Central memory CD8-positive, alpha-beta T cell (primary cell): ENCODE measurements around the gene STEAP4.

Source experiments
- ATAC-seq: fragments of 150-1000 bp; cut with Tn5 transposase; replicated peaks from 2 replicates; pipeline ENCODE4 v1.10.0; 2022; ENCODE audit warnings: mild to moderate bottlenecking, moderate FRiP score, moderate number of reproducible peaks; ENCODE audit not compliant: poor library complexity, severe bottlenecking; ENCODE audit errors: extremely low read depth
- DNase-seq, 2 donors: peaks; one replicate each; pipeline ENCODE4 v3.0.0; 2021; ENCODE audit warnings: low spot score in 2 of 2
- H3K27ac Mint-ChIP-seq: one replicate; pipeline ENCODE4 v1.8.0; 2022; ENCODE audit warnings: low read depth, mild to moderate bottlenecking, moderate library complexity, mixed read lengths
- H3K27me3 Mint-ChIP-seq: one replicate; pipeline ENCODE4 v1.8.0; 2022; ENCODE audit warnings: mixed read lengths
- H3K36me3 Mint-ChIP-seq: one replicate; pipeline ENCODE4 v1.8.0; 2022; ENCODE audit warnings: mild to moderate bottlenecking, moderate library complexity, mixed read lengths; ENCODE audit not compliant: insufficient read depth
- H3K4me1 Mint-ChIP-seq: one replicate; pipeline ENCODE4 v1.8.0; 2022; ENCODE audit warnings: mixed read lengths
- H3K4me3 Mint-ChIP-seq: one replicate; pipeline ENCODE4 v1.8.0; 2022; ENCODE audit warnings: mild to moderate bottlenecking, moderate library complexity, mixed read lengths
- H3K9me3 Mint-ChIP-seq: one replicate; pipeline ENCODE4 v1.8.0; 2022; ENCODE audit warnings: mixed read lengths

STEAP4 gene

DNA sequence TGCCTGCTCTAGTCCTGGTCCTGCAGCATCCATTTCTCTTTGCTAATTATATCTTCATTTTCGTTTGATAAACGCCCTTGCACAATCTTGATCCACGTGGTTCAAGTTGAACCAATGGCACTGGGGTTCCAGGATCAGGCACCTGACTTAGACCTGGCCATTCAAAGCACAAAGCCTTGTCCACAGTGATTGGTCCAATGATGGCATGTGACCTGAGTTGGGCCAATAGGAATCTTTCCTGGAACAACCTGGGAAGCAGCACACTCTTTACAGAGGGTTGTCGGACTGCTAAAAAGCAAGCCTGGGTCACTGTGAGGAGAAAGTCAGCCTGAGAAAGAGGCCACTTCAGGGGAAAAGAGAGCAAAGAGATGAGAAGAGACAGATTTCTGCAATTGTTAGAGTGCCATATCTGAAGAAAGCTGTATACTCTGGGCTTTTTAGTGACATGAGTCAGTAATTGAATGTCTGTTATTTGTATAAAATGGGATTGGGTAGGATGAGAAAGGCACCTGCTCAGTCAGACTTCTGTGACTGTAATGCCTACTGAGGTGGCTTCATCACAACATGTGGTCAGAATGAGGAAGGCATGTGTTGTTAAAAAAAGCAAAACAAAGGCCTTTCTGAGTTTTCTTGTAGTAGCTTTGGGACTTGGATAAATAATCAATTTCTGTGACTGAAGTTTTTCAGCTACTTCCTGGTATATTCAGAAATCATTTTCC, 4.4 kb upstream of the STEAP4 start:
- no peak for ATAC-seq
- no peak for DNase-seq
- no peak overlapping the region for H3K4me3 Mint-ChIP-seq
- H3K36me3 Mint-ChIP-seq = no peaks in the 10 kb centered on the region
- no peak overlapping the region for H3K27ac Mint-ChIP-seq
- peaks cover 48% of the 10 kb centered on the region for H3K27me3 Mint-ChIP-seq
- no peaks in the 10 kb centered on the region for H3K9me3 Mint-ChIP-seq
- no peaks in the 10 kb centered on the region for H3K4me1 Mint-ChIP-seq

DNA sequence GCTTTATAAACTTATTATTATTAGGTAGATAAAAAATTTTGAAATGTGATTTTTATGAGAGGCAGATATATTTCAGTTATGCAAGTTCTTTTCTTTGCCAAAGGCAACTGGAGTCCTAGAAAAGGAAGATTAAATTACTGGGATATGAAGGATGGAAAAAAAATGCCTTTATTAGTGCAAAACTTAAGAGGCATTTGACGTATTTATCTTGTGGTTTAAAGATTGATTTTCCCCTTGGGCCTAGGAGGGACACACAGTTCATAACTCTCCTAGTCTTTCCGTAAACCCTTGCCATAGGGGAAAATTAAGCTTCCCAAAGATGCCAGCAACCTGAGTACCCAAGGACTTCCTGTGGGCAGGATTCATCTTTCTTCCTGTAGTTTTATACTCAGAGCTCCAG, 3.1 kb upstream of the STEAP4 start:
- Mint-ChIP-seq H3K4me3 (no peak overlapping the region), H3K9me3 (no peaks in the 10 kb centered on the region), H3K36me3 (no peaks in the 10 kb centered on the region), H3K27ac (no peak overlapping the region), H3K27me3 (peaks cover 55% of the 10 kb centered on the region), H3K4me1 (no peaks in the 10 kb centered on the region)
- DNase-seq (no peak), ATAC-seq (no peak)

DNA sequence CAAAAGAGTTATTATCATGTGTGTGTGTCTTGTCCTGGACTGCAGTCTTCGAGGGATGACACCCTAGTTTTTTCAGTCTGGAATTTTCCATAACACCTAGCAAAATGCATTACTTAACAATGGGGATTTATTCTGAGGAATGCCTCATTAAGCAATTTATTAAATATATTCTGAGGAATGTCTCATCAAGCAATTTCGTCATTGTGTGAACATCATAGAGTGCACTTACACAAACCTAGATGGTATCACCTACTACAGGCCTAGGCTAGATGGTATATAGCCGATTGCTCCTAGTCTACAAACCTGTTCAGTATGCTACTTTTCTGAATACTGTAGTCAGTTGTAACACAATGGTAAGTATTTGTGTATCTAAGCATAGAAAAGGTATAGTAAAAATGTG, 1.1 kb upstream of the STEAP4 start:
- H3K9me3 Mint-ChIP-seq = no peaks in the 10 kb centered on the region
- no peak for DNase-seq

DNA sequence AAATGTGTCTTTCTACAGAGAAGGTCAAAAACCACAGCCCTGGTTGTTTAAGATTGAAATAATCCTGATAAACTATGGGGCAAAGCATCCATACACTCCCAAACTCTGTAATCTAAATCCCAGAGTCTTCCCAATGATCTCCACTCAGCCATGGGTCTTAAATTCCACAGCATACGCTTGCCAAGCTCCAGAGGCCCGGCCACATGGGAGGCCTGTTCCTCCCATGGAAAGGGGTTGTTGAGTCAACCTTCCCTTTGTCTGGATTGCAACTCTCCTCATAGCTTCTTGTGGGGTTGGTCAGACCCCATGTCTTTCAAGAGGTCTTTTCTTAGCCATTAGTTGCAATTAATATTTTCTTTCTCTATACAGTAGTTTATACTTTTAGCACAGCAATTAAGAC, 718 bp upstream of the STEAP4 start:
- H3K27ac Mint-ChIP-seq = no peak overlapping the region
- ATAC-seq (no peak), DNase-seq (no peak)
- no peaks in the 10 kb centered on the region for H3K36me3 Mint-ChIP-seq
- H3K4me1 Mint-ChIP-seq = no peaks in the 10 kb centered on the region
- no peaks in the 10 kb centered on the region for H3K9me3 Mint-ChIP-seq
- no peak overlapping the region for H3K4me3 Mint-ChIP-seq
- peaks cover 41% of the 10 kb centered on the region for H3K27me3 Mint-ChIP-seq

More for the DNA sequence above, 1.1 kb upstream of the STEAP4 start:
- ATAC-seq = no peak
- Mint-ChIP-seq H3K27ac (no peak overlapping the region), H3K4me1 (no peaks in the 10 kb centered on the region), H3K36me3 (no peaks in the 10 kb centered on the region), H3K27me3 (peaks cover 40% of the 10 kb centered on the region), H3K4me3 (no peak overlapping the region)

DNA sequence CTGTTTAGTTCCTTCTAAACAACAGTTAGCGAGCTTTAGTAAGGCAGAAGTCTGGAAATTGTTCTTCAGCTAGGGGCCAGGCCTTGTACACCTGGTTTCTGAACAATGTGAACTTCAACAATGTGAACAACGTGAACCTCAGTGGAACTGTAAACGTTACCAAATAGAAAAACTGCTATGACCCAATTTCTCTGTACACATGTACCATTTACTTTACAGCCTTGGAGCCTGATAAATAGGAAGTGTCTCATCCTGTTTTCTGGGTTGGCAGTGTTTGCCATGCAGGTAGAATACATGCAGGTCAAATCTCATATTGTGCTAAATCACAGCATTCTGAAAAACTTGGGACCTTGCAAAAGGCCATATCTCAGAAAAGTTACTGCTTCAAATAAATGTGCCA, 1.6 kb downstream of the STEAP4 start:
- H3K27me3 Mint-ChIP-seq = peaks cover 47% of the 10 kb centered on the region
- ATAC-seq (no peak), DNase-seq (no peak)
- H3K4me1 Mint-ChIP-seq = no peaks in the 10 kb centered on the region
- no peaks in the 10 kb centered on the region for H3K36me3 Mint-ChIP-seq
- no peak overlapping the region for H3K27ac Mint-ChIP-seq
- H3K4me3 Mint-ChIP-seq = no peak overlapping the region
- no peaks in the 10 kb centered on the region for H3K9me3 Mint-ChIP-seq

DNA sequence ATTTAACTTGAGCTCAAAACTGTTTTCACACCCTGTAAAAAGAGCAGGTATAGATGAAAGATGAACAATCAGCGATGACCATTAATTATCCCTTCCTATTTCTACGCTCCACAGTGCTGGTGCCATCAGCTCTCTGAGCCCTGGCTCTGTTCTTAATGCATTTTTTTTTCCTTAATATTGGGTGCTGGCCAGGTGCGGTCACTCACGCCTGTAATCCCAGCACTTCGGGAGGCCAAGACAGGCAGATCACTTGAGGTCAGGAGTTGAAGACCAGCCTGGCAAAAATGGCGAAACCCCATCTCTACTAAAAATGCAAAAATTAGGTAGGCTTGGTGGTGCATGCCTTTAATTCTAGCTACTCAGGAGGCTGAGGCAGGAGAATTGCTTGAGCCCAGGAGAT, 4.2 kb downstream of the STEAP4 start:
- DNase-seq (no peak), ATAC-seq (no peak)

DNA sequence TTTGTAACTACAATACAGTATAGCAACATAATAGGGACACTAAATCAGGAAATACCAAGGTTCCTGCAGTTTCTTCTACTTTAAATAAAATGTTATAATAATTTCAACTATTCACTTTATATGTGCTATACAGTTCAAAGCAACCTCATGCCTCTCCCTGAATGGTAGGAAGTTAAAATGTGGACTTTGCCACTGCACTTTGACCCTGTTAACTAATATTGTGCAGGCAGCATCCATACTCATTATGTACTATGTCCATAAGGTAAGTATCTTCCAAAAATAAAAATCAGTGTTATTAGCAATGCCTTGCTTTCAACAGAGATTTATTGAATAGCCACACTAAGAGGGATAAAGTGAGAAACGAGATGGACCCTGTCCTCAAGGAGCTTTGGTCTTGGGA, 4.8 kb downstream of the STEAP4 start:
- Mint-ChIP-seq H3K4me1 (no peaks in the 10 kb centered on the region), H3K9me3 (no peaks in the 10 kb centered on the region), H3K4me3 (no peak overlapping the region), H3K27ac (no peak overlapping the region), H3K27me3 (peaks cover 45% of the 10 kb centered on the region), H3K36me3 (peaks cover 2% of the 10 kb centered on the region)
- DNase-seq (no peak), ATAC-seq (no peak)

More for the DNA sequence above, 4.2 kb downstream of the STEAP4 start:
- Mint-ChIP-seq H3K9me3 (no peaks in the 10 kb centered on the region), H3K4me1 (no peaks in the 10 kb centered on the region), H3K4me3 (no peak overlapping the region), H3K27ac (no peak overlapping the region), H3K27me3 (peaks cover 51% of the 10 kb centered on the region), H3K36me3 (no peaks in the 10 kb centered on the region)

DNA sequence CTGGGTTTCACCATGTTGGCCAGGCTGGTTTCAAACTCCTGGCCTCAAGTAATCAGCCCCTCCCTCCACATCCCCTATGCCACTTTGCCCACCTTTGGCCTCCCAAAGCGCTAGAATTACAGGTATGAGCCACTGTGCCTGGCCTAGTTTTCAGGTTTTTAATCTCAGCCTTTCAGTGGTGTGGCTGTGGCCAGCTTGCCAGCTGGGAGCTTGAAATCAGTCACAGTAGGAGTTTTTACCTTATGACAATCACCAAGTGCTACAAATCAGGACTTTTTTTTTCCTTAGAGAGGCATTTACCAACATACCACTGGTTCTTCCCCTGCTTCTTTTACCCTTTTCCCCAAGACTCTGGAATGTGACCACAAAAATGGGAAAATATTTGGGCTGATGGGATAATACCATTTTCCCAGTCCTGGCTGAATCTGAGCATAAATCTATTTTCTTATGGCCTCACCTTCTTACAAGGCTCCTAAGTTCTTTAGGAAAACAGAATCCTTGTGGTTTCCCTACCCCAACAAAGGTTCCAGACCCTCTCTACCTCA, 6.2 kb downstream of the STEAP4 start:
- Mint-ChIP-seq H3K4me3 (no peak overlapping the region), H3K27me3 (peaks cover 31% of the 10 kb centered on the region), H3K36me3 (peaks cover 2% of the 10 kb centered on the region), H3K9me3 (no peaks in the 10 kb centered on the region), H3K27ac (no peak overlapping the region), H3K4me1 (no peaks in the 10 kb centered on the region)
- DNase-seq = no peak
- no peak for ATAC-seq

DNA sequence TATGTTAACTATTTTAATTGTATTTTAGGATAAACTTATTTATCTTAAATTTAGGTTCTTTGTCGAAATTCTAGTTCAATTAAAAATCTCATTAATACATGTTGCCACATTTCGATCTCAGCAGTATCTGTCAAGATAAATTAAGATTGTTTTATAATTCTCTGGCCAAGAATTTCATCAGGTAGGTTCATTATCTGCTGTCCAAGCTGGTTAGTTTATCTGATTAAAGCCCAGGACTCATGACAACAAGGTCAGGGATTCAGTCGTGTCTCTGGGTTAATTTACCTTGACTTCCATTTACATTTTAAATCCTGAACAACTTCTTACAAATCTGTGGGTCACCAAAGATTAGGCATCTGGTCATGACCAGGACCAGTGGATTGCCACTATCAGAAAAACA, 7.6 kb downstream of the STEAP4 start:
- DNase-seq = no peak
- ATAC-seq = no peak
- H3K27me3 Mint-ChIP-seq = peaks cover 30% of the 10 kb centered on the region
- no peaks in the 10 kb centered on the region for H3K4me1 Mint-ChIP-seq
- peaks cover 2% of the 10 kb centered on the region for H3K36me3 Mint-ChIP-seq
- no peak overlapping the region for H3K4me3 Mint-ChIP-seq
- no peak overlapping the region for H3K27ac Mint-ChIP-seq
- no peaks in the 10 kb centered on the region for H3K9me3 Mint-ChIP-seq

DNA sequence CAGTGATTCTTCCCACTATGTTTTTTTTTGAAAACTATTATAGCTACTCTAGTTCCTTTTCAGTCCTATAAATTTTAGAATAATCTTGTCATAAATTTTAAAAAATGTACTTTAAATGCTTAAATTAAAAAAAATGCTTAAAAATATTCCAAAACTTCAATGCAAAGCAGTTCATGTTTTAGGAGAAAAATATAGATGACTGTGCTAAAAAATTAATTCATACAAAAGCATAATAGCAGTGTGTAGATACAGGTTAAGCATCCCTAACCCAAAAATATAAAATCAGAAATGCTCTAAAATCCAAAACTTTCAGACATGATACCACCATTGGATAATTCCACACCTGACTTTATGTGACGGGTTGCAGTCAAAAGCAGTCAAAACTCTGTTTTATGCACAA, 12.8 kb downstream of the STEAP4 start:
- no peaks in the 10 kb centered on the region for H3K4me1 Mint-ChIP-seq
- H3K4me3 Mint-ChIP-seq = no peak overlapping the region
- H3K9me3 Mint-ChIP-seq = no peaks in the 10 kb centered on the region
- H3K27me3 Mint-ChIP-seq = no peaks in the 10 kb centered on the region
- no peak for DNase-seq
- no peak for ATAC-seq
- H3K36me3 Mint-ChIP-seq = peaks cover 2% of the 10 kb centered on the region
- no peak overlapping the region for H3K27ac Mint-ChIP-seq

DNA sequence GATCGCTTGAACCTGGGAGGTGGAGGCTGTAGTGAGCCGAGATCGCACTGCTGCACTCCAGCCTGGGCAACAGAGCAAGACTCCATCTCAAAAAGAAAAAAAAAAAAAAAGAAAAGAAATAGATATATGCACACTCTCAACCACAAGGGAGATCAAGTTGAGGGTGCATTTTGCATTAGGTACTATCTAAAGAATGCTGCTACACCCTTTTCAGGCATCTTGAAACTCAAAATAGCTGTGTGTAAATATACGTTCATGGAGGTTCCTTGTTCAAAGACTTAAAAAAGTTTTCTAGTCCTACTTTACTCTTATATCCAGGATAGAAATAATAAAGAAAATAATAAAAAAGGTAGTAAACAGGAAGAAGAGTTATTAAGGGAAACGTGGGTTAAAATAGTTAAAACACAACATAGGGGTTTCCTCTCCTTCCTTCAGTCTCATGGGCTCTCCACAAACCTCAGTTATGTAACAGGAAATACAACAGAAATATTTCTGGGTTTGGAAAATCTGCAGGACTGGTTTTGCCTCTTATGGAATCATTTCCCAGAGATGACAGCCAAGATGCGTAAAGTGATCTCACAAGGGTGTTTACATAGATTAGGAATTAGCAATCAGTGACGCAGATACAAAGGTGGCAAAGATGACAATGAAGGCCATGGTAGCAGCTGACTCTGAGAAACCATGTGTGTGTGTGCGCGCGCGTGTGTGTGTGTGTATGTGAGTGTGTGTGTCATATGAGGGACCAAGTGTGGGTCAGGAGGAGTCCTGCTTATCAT, 15.1 kb downstream of the STEAP4 start:
- no peaks in the 10 kb centered on the region for H3K36me3 Mint-ChIP-seq
- DNase-seq (no peak), ATAC-seq (no peak)
- H3K27ac Mint-ChIP-seq = no peak overlapping the region
- peaks cover 7% of the 10 kb centered on the region for H3K27me3 Mint-ChIP-seq
- H3K4me3 Mint-ChIP-seq = no peak overlapping the region
- no peaks in the 10 kb centered on the region for H3K9me3 Mint-ChIP-seq
- H3K4me1 Mint-ChIP-seq = no peaks in the 10 kb centered on the region

DNA sequence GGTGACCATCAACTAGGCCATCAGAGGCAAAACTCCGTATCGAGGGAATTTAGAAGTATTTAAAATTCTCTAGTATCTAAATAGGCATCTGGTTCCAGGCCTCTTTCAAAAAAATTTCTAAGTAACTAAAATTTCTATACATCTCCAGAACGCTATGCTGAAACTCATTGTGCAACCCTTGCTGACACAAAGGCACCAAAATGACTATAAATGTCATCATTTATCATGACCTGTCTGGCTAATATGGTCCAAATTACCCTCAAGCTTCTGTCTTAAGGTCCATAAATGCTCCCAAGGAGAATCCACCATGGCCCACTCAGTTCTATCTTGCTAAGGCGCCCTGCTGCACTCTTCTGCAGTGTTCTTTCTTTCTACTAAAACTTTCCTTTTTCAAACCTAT, 16.2 kb downstream of the STEAP4 start:
- no peak overlapping the region for H3K27ac Mint-ChIP-seq
- DNase-seq = no peak
- peaks cover 7% of the 10 kb centered on the region for H3K27me3 Mint-ChIP-seq
- H3K36me3 Mint-ChIP-seq = no peaks in the 10 kb centered on the region
- no peaks in the 10 kb centered on the region for H3K9me3 Mint-ChIP-seq
- H3K4me3 Mint-ChIP-seq = no peak overlapping the region
- no peak for ATAC-seq
- no peaks in the 10 kb centered on the region for H3K4me1 Mint-ChIP-seq

DNA sequence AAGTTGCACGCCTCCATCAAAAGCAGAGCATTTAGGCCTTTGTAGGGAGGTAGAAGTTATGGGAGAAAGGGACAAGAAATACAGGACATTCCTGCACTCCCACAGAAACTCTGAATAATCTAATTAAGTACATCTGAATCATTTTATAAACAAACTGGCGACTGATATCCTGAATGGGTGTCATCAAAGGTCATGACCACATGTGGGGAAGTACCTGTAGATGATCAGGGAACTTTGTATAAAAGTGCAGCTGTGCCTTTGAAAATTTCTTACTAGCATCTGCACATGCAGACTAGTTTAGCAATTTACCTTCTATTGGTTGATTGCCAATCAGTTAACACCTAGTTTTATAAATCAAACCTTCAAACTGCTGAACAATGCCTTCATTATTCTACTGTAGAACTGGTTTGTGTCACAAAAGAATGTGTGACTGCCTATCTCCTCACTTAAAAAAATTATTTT, 17.1 kb downstream of the STEAP4 start:
- Mint-ChIP-seq H3K4me1 (no peaks in the 10 kb centered on the region), H3K9me3 (no peaks in the 10 kb centered on the region), H3K4me3 (no peak overlapping the region), H3K27me3 (peaks cover 7% of the 10 kb centered on the region), H3K36me3 (no peaks in the 10 kb centered on the region), H3K27ac (no peak overlapping the region)
- DNase-seq (no peak), ATAC-seq (no peak)
